Keratinocyte (primary cell): ENCODE results near the gene HSP90AB1. TPM values are rescaled to one million over a fixed set of nuclear protein-coding genes. Genes with fewer than 3 reads are reported as not detected.

Experiments
- DNase-seq: peaks from one replicate; pipeline ENCODE4 v3.0.0-alpha.2; 2011; ENCODE audit warnings: low read depth, missing footprints, low spot score
- FAIRE-seq: peaks from 2 replicates; lab custom pipeline; 2011; peaks lifted over from hg19 to GRCh38; lab: Jason Lieb, UNC
- H2AFZ ChIP-seq: 2 replicates; pipeline ENCODE4 v1.6.0; 2012; ENCODE audit warnings: low read length, control low read depth, inconsistent platforms; ENCODE audit not compliant: control insufficient read depth
- H3K27ac ChIP-seq: 2 replicates; pipeline ENCODE4 v1.5.1; 2011; ENCODE audit warnings: low read length; ENCODE audit not compliant: control insufficient read depth, insufficient read depth
- H3K27me3 ChIP-seq: 3 replicates; pipeline ENCODE4 v1.6.0; 2011; ENCODE audit warnings: low read length; ENCODE audit not compliant: control insufficient read depth, insufficient read depth; ENCODE audit errors: extremely low read depth
- H3K36me3 ChIP-seq, 2 experiments: 2 replicates in 1 of 2; 3 replicates in 1 of 2; pipeline ENCODE4 v1.5.1; 2011; ENCODE audit warnings: low read length in 2 of 2, mild to moderate bottlenecking in 1 of 2; ENCODE audit not compliant: control insufficient read depth in 2 of 2, insufficient read depth in 2 of 2; ENCODE audit errors: extremely low read depth in 1 of 2
- H3K4me1 ChIP-seq: 3 replicates; pipeline ENCODE4 v1.5.1; 2011; ENCODE audit warnings: low read length; ENCODE audit not compliant: control insufficient read depth, insufficient read depth; ENCODE audit errors: extremely low read depth
- H3K4me2 ChIP-seq: 3 replicates; pipeline ENCODE4 v1.6.0; 2011; ENCODE audit warnings: low read depth, low read length; ENCODE audit not compliant: control insufficient read depth, insufficient read depth; ENCODE audit errors: extremely low read depth
- H3K4me3 ChIP-seq, 3 experiments: fragments of 200-600 bp in 1 of 3; sonication (generic) in 1 of 3; 2 replicates in 2 of 3; 3 replicates in 1 of 3; pipeline ENCODE4 v1.5.1; 2011 to 2016; ENCODE audit warnings: low read length in 3 of 3, mild to moderate bottlenecking in 3 of 3, control low read depth in 2 of 3, inconsistent platforms in 1 of 3, low read depth in 1 of 3, mixed read lengths in 1 of 3, mixed run types in 1 of 3, moderate library complexity in 1 of 3; ENCODE audit not compliant: control insufficient read depth in 2 of 3, insufficient read depth in 2 of 3; ENCODE audit errors: extremely low read depth in 1 of 3
- H3K79me2 ChIP-seq: 2 replicates; pipeline ENCODE4 v1.6.0; 2012; ENCODE audit warnings: low read length; ENCODE audit not compliant: control insufficient read depth, insufficient read depth
- H3K9ac ChIP-seq: 3 replicates; pipeline ENCODE4 v1.6.0; 2011; ENCODE audit warnings: low read length; ENCODE audit not compliant: control insufficient read depth, insufficient read depth; ENCODE audit errors: extremely low read depth
- H3K9me1 ChIP-seq: 3 replicates; pipeline ENCODE4 v1.6.0; 2011; ENCODE audit warnings: low read length; ENCODE audit not compliant: control insufficient read depth, insufficient read depth; ENCODE audit errors: extremely low read depth
- H3K9me3 ChIP-seq: 2 replicates; pipeline ENCODE4 v1.5.1; 2012; ENCODE audit warnings: low read depth, low read length; ENCODE audit not compliant: control insufficient read depth
- H4K20me1 ChIP-seq: 3 replicates; pipeline ENCODE4 v1.6.0; 2011; ENCODE audit warnings: low read length; ENCODE audit not compliant: control insufficient read depth, insufficient read depth; ENCODE audit errors: extremely low read depth
- EZH2 ChIP-seq: IDR thresholded peaks from one replicate; pipeline ENCODE4 v1.6.1; 2012; ENCODE audit warnings: inconsistent platforms, mild to moderate bottlenecking, low read length, moderate library complexity
- dilution Hi-C: fragments of 300-500 bp; cut with MboI; formaldehyde crosslinking; loops from one replicate; pipeline ENCODE4 v1.7.0; 2020; ENCODE audit warnings: low sequenced_read_pairs; ENCODE audit not compliant: extremely low pct_ligation_motif_present
- polyA plus RNA-seq, 5 experiments: library from polyadenylated mRNA; depleted of rRNA in 3 of 5; stranded (reverse) in 3 of 5; stranded (forward) in 1 of 5; unstranded in 1 of 5; fragments of >200 nt; gene quantifications; 1 replicate in 1 of 5; 2 replicates in 3 of 5; 3 replicates in 1 of 5; pipeline versions ENCODE4 v1.2.1 to v1.2.3, GENCODE V29; 2011 to 2012; ENCODE audit warnings: missing spikeins in 2 of 5, low read depth in 1 of 5, low replicate concordance in 1 of 5
- TF ChIP-seq, protein P1 (sequence below), 3 experiments: IDR thresholded peaks in 1 of 3; conservative IDR thresholded peaks in 1 of 3; optimal IDR thresholded peaks in 1 of 3; 2 replicates in 2 of 3; 3 replicates in 1 of 3; pipeline versions ENCODE3 to v1.5.1; 2011; ENCODE audit warnings: low read length in 3 of 3, mild to moderate bottlenecking in 3 of 3, moderate library complexity in 2 of 3, control low read depth in 1 of 3, inconsistent platforms in 1 of 3; ENCODE audit not compliant: insufficient read depth in 2 of 3; ENCODE audit errors: extremely low read depth in 1 of 3

The HSP90AB1 gene
- polyA plus RNA-seq, 1 donor (not counting 4 experiments of a cell fraction or from before 2014, with no cell fraction given): 1,089 TPM

DNA sequence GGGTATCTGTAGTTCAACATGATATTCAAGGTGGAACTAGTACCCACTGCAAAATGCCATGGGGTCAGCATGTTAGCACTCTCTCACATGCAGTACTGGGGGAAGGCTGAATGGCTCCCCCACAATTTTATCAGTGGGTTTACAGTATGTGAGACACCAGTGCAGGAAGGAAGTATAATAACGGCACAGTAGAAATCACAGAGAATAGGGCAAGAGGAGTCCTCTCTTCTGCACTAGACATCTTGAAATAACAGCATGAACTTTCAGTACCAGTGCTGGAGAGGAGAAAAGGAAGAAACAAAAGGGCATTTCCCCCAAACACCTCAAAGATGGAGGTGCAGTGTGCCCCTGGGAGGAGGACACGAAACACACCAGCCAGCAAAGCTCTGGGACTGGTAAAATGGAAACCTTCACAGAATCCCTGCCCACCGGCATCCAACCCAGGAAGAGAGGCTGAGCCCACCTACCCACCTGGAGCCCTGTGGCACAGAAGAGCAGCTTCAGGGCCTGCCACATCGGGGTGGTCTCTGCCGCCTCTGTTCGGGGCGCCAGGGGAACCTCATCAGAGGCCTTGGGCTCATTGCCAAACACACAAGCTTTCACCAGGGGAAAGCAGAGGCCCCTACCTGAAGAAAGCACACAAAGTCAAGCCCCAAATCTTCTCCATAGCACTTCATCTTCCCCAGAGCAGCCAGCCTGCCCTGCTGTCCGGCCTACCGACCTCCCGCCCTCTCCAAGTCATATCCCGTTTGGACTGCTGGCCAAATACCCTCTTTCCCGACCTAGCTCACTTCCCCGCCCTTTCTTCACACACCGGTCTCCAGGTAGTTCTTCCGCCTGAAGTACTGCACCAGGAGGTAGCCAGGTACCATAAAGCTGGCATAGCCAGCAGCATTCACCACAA, 9.2 kb downstream of the HSP90AB1 start:
- TF ChIP-seq EZH2: no peak
- TF ChIP-seq, protein P1, sequence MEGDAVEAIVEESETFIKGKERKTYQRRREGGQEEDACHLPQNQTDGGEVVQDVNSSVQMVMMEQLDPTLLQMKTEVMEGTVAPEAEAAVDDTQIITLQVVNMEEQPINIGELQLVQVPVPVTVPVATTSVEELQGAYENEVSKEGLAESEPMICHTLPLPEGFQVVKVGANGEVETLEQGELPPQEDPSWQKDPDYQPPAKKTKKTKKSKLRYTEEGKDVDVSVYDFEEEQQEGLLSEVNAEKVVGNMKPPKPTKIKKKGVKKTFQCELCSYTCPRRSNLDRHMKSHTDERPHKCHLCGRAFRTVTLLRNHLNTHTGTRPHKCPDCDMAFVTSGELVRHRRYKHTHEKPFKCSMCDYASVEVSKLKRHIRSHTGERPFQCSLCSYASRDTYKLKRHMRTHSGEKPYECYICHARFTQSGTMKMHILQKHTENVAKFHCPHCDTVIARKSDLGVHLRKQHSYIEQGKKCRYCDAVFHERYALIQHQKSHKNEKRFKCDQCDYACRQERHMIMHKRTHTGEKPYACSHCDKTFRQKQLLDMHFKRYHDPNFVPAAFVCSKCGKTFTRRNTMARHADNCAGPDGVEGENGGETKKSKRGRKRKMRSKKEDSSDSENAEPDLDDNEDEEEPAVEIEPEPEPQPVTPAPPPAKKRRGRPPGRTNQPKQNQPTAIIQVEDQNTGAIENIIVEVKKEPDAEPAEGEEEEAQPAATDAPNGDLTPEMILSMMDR (optimal IDR thresholded peaks at IDR 0.05 in 1 of 3, IDR thresholded peaks at IDR 0.05 in 1 of 3, conservative IDR thresholded peaks at IDR 0.05 in 1 of 3; ENCODE audit: extremely low read depth in 1 of 3, insufficient read depth in 2 of 3, low read length in 3 of 3): no peak
- Histone ChIP-seq H3K4me3 (peak overlapping the region; percentile 81 to 94 (median 90)), H3K9me3 (no peaks in the 10 kb centered on the region), H4K20me1 (peaks cover 49% of the 10 kb centered on the region), H3K27ac (peak overlapping the region; percentile 73), H3K79me2 (peaks cover 35% of the 10 kb centered on the region), H3K4me2 (peak overlapping the region; percentile 98), H2AFZ (peak overlapping the region; percentile 3), H3K27me3 (no peaks in the 10 kb centered on the region), H3K9me1 (peaks cover 2% of the 10 kb centered on the region), H3K4me1 (peaks cover 18% of the 10 kb centered on the region), H3K9ac (peak overlapping the region; percentile 92), H3K36me3 (peaks cover 40 to 57% of the 10 kb centered on the region in 2 experiments)
- no peak for FAIRE-seq
- dilution Hi-C loops: no loop called here
- DNase-seq: no peak

GRCh38 chr6:44256775-44257024, 9.8 kb downstream of the HSP90AB1 start:
- no peak for FAIRE-seq
- dilution Hi-C loops: no loop called here
- Histone ChIP-seq H3K9me3 (no peaks in the 10 kb centered on the region), H3K4me3 (peak overlapping the region; percentile 81 to 94 (median 90)), H3K4me2 (peak overlapping the region; percentile 98), H4K20me1 (peaks cover 46% of the 10 kb centered on the region), H3K9me1 (peaks cover 2% of the 10 kb centered on the region), H3K36me3 (peaks cover 40 to 51% of the 10 kb centered on the region in 2 experiments), H3K9ac (peak overlapping the region; percentile 92), H2AFZ (peak overlapping the region; percentile 3), H3K4me1 (peaks cover 18% of the 10 kb centered on the region), H3K27ac (peak overlapping the region; percentile 73), H3K79me2 (peaks cover 32% of the 10 kb centered on the region), H3K27me3 (no peaks in the 10 kb centered on the region)
- no peak for DNase-seq
- no peak for TF ChIP-seq EZH2
- TF ChIP-seq, protein P1 (optimal IDR thresholded peaks at IDR 0.05 in 1 of 3, IDR thresholded peaks at IDR 0.05 in 1 of 3, conservative IDR thresholded peaks at IDR 0.05 in 1 of 3; ENCODE audit: extremely low read depth in 1 of 3, insufficient read depth in 2 of 3, low read length in 3 of 3): no peak
